ENCODE data around the gene CAVIN3. TPM values are rescaled to one million over a fixed set of nuclear protein-coding genes. Genes with fewer than 3 reads are reported as not detected.
A peak's percentile ranks its signal among the peaks of the same experiment; 100 is the strongest.

The CAVIN3 gene
- total and polyA plus RNA-seq, 2 experiments from 2014 or later, result 33.2 to 34.2 TPM

DNA sequence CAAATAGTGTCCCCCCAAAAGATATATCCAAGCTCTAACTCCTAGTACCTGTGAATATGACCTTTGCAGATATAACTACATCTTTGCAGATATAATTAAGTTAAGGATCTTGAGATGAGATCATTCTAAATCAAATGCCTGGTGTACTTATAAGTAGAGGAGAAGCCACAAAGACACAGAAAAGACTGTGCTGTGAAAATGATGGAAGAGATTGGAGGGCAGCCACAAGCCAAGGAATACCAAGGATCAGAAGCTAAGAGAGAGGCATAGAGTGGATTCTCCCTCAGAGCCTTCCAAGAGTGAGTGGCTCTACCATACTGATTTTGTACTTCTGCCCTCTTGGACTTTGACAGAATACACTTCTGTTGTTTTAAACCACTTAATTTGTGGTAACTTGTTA, 7.5 kb upstream of the CAVIN3 start:
- DNase-seq (ENCODE audit: low spot score), result no peak
- no peaks in the 10 kb centered on the region for H3F3A ChIP-seq (replicated peaks; ENCODE audit: low read depth)
- no peaks in the 10 kb centered on the region for H3K36me3 ChIP-seq (ENCODE audit: insufficient read depth)
- H3K9me3 Mint-ChIP-seq, result no peaks in the 10 kb centered on the region
- no peak overlapping the region for H3K4me3 Mint-ChIP-seq
- H3K79me2 ChIP-seq (replicated peaks; ENCODE audit: insufficient read depth), result no peaks in the 10 kb centered on the region
- no peak overlapping the region for H2AFZ ChIP-seq
- no peak overlapping the region for H3K27ac Mint-ChIP-seq
- H3K27ac ChIP-seq (ENCODE audit: low read depth), result no peak overlapping the region
- H3K36me3 Mint-ChIP-seq (ENCODE audit: low read depth), result no peaks in the 10 kb centered on the region
- no peak overlapping the region for H3K4me3 ChIP-seq
- no peak for ATAC-seq
- peak overlapping the region; percentile 1; the same call in 1 of the 2 replicates for H3K4me2 ChIP-seq
- H3K4me1 Mint-ChIP-seq, result peaks cover 42% of the 10 kb centered on the region
- no peaks in the 10 kb centered on the region for H3K27me3 Mint-ChIP-seq (ENCODE audit: insufficient read depth, low read depth, poor library complexity)
- 0 out of 2 replicates have a peak, but pooled peaks cover 3% of the 10 kb centered on the region for H3K9me2 ChIP-seq (ENCODE audit: insufficient read depth)
- no peaks in the 10 kb centered on the region for H3K27me3 ChIP-seq (ENCODE audit: insufficient read depth)
- no peaks in the 10 kb centered on the region for H4K20me1 ChIP-seq (replicated peaks; ENCODE audit: insufficient read depth)
- TF ChIP-seq ZNF331 (CRISPR knock-in tag; IDR thresholded peaks at IDR 0.05; ENCODE audit: low read depth), result no peak
- no peak for TF ChIP-seq EZH2 (IDR thresholded peaks at IDR 0.05; ENCODE audit: low read depth, unreplicated experiment)
- no peak for TF ChIP-seq JUNB (IDR thresholded peaks at IDR 0.05; ENCODE audit: unreplicated experiment)
- TF ChIP-seq CTCF (conservative IDR thresholded peaks at IDR 0.05; ENCODE audit: low read depth in 2 of 2), result no peak
- no peak for TF ChIP-seq EZH2phosphoT487 (IDR thresholded peaks at IDR 0.05; ENCODE audit: unreplicated experiment)
- TF ChIP-seq, protein P1, sequence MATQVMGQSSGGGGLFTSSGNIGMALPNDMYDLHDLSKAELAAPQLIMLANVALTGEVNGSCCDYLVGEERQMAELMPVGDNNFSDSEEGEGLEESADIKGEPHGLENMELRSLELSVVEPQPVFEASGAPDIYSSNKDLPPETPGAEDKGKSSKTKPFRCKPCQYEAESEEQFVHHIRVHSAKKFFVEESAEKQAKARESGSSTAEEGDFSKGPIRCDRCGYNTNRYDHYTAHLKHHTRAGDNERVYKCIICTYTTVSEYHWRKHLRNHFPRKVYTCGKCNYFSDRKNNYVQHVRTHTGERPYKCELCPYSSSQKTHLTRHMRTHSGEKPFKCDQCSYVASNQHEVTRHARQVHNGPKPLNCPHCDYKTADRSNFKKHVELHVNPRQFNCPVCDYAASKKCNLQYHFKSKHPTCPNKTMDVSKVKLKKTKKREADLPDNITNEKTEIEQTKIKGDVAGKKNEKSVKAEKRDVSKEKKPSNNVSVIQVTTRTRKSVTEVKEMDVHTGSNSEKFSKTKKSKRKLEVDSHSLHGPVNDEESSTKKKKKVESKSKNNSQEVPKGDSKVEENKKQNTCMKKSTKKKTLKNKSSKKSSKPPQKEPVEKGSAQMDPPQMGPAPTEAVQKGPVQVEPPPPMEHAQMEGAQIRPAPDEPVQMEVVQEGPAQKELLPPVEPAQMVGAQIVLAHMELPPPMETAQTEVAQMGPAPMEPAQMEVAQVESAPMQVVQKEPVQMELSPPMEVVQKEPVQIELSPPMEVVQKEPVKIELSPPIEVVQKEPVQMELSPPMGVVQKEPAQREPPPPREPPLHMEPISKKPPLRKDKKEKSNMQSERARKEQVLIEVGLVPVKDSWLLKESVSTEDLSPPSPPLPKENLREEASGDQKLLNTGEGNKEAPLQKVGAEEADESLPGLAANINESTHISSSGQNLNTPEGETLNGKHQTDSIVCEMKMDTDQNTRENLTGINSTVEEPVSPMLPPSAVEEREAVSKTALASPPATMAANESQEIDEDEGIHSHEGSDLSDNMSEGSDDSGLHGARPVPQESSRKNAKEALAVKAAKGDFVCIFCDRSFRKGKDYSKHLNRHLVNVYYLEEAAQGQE (IDR thresholded peaks at IDR 0.05; ENCODE audit: unreplicated experiment), result no peak
- no peak for TF ChIP-seq ZNF114 (CRISPR knock-in tag; IDR thresholded peaks at IDR 0.05)
- no peak for TF ChIP-seq CREB1 (CRISPR knock-in tag; IDR thresholded peaks at IDR 0.05; ENCODE audit: low read depth)
- TF ChIP-seq POLR2AphosphoS5 (IDR thresholded peaks at IDR 0.05; ENCODE audit: low read depth), result no peak
- H3K4me1 ChIP-seq (ENCODE audit: insufficient read depth), result peaks cover 49% of the 10 kb centered on the region

DNA sequence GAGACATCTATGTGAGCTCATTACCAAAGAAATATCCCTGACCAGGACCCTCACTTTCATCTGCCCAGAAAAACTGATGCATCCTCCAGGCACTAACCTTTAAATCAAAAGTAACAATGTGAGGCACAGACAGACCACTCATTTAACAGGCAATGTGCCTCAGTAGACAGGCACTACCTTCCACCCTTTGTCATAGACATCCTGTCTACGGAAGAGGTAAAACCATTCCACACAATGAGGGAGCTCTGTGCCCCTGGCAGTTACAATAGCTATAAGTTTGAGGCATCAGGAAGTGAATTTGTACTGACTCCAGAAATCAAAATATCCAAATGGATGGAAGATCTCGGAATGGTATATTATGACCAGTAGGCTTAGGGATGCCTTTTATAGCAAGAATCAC, 6.7 kb upstream of the CAVIN3 start:
- H3K27me3 Mint-ChIP-seq (ENCODE audit: insufficient read depth, low read depth, poor library complexity), result peaks cover 2% of the 10 kb centered on the region
- Histone ChIP-seq H3K36me3 (ENCODE audit: insufficient read depth) (no peaks in the 10 kb centered on the region), H3K4me3 (no peak overlapping the region), H3K4me2 (peak overlapping the region; percentile 1), H3K9me2 (ENCODE audit: insufficient read depth) (0 out of 2 replicates have a peak, but pooled peaks cover 3% of the 10 kb centered on the region), H3K79me2 (replicated peaks; ENCODE audit: insufficient read depth) (no peaks in the 10 kb centered on the region), H3K27ac (ENCODE audit: low read depth) (no peak overlapping the region), H3K4me1 (ENCODE audit: insufficient read depth) (peaks cover 55% of the 10 kb centered on the region), H4K20me1 (replicated peaks; ENCODE audit: insufficient read depth) (no peaks in the 10 kb centered on the region), H2AFZ (no peak overlapping the region), H3F3A (replicated peaks; ENCODE audit: low read depth) (peaks cover 5% of the 10 kb centered on the region; the same call in 1 of the 2 replicates), H3K27me3 (ENCODE audit: insufficient read depth) (no peaks in the 10 kb centered on the region)
- DNase-seq (ENCODE audit: low spot score) (no peak), ATAC-seq (no peak)
- no peak overlapping the region for H3K27ac Mint-ChIP-seq
- no peaks in the 10 kb centered on the region; the same call in 2 of the 3 replicates for H3K9me3 Mint-ChIP-seq
- no peak overlapping the region for H3K4me3 Mint-ChIP-seq
- H3K4me1 Mint-ChIP-seq, result peaks cover 50% of the 10 kb centered on the region
- H3K36me3 Mint-ChIP-seq (ENCODE audit: low read depth), result no peaks in the 10 kb centered on the region; the same call in 2 of the 3 replicates
- TF ChIP-seq ETS1 (IDR thresholded peaks at IDR 0.05) (no peak), POLR2AphosphoS5 (IDR thresholded peaks at IDR 0.05; ENCODE audit: low read depth) (no peak), EZH2 (IDR thresholded peaks at IDR 0.05; ENCODE audit: low read depth, unreplicated experiment) (no peak), STAT1 (IDR thresholded peaks at IDR 0.05; ENCODE audit: unreplicated experiment) (no peak), CREB1 (CRISPR knock-in tag; IDR thresholded peaks at IDR 0.05; ENCODE audit: low read depth) (no peak), CTCF (conservative IDR thresholded peaks at IDR 0.05; ENCODE audit: low read depth in 2 of 2) (no peak), EZH2phosphoT487 (IDR thresholded peaks at IDR 0.05; ENCODE audit: unreplicated experiment) (no peak), ZNF114 (CRISPR knock-in tag; IDR thresholded peaks at IDR 0.05) (no peak), ZNF331 (CRISPR knock-in tag; IDR thresholded peaks at IDR 0.05; ENCODE audit: low read depth) (no peak)
